Ishikawa (cell line): Measurements from ENCODE around the gene DCAF4.

Experiments used
- CEBPB ChIP-seq: IDR thresholded peaks from 2 replicates; pipeline ENCODE4 v1.6.1; 2012
- CREB1 ChIP-seq: IDR thresholded peaks from 2 replicates; pipeline ENCODE4 v1.6.1; 2012; ENCODE audit warnings: low read depth
- EGR1 ChIP-seq: IDR thresholded peaks from 2 replicates; pipeline ENCODE4 v1.6.1; 2012
- EP300 ChIP-seq: IDR thresholded peaks from 2 replicates; pipeline ENCODE4 v1.6.1; 2012; ENCODE audit warnings: borderline replicate concordance
- FOXM1 ChIP-seq: IDR thresholded peaks from 2 replicates; pipeline ENCODE4 v1.6.1; 2012; ENCODE audit warnings: low read depth, borderline replicate concordance
- NFIC ChIP-seq: IDR thresholded peaks from 2 replicates; pipeline ENCODE4 v1.6.1; 2012
- RAD21 ChIP-seq: IDR thresholded peaks from 2 replicates; pipeline ENCODE4 v1.6.1; 2012; ENCODE audit warnings: low read depth
- TAF1 ChIP-seq: IDR thresholded peaks from 2 replicates; pipeline ENCODE4 v1.6.1; 2012; ENCODE audit warnings: low read depth, mild to moderate bottlenecking
- TCF12 ChIP-seq: IDR thresholded peaks from 2 replicates; pipeline ENCODE4 v1.6.1; 2012; ENCODE audit warnings: low read depth
- TEAD4 ChIP-seq: IDR thresholded peaks from 2 replicates; pipeline ENCODE4 v1.6.1; 2012
- YY1 ChIP-seq: IDR thresholded peaks from 2 replicates; pipeline ENCODE4 v1.6.1; 2012; ENCODE audit warnings: low read depth
- ZBTB7A ChIP-seq: IDR thresholded peaks from 2 replicates; pipeline ENCODE4 v1.6.1; 2012; ENCODE audit warnings: low read depth
- TF ChIP-seq, protein P1 (sequence below): IDR thresholded peaks from 2 replicates; pipeline ENCODE4 v1.6.1; 2012; ENCODE audit warnings: low read depth, mild to moderate bottlenecking
- TF ChIP-seq, protein P2 (sequence below): IDR thresholded peaks from 2 replicates; pipeline ENCODE4 v1.6.1; 2012
- TF ChIP-seq, protein P3 (sequence below): IDR thresholded peaks from 2 replicates; pipeline ENCODE4 v1.6.1; 2012

The DCAF4 gene

DNA sequence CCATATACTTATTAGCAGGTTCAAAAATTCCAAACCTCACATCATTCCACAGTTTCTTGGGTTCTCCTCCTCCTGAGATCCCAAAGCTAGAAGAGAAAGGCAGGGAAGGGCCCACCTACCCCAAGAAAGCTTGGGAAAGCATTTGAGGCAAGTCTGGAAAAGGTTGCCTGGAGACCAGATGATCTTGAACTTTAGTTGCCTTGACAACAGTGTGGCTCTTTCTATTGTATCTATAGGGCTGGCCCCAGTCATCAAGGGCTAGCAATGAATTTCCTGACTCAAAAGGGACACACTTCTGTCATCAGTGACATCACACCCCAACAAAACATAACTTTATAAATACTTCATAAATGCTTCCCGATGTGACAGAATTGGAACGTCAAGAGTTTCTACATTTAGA is 60.6 kb downstream of the DCAF4 start:
- no peak for TF ChIP-seq RAD21
- TF ChIP-seq NFIC = no peak
- no peak for TF ChIP-seq EGR1
- no peak for TF ChIP-seq FOXM1
- no peak for TF ChIP-seq CEBPB
- TF ChIP-seq, protein P1, sequence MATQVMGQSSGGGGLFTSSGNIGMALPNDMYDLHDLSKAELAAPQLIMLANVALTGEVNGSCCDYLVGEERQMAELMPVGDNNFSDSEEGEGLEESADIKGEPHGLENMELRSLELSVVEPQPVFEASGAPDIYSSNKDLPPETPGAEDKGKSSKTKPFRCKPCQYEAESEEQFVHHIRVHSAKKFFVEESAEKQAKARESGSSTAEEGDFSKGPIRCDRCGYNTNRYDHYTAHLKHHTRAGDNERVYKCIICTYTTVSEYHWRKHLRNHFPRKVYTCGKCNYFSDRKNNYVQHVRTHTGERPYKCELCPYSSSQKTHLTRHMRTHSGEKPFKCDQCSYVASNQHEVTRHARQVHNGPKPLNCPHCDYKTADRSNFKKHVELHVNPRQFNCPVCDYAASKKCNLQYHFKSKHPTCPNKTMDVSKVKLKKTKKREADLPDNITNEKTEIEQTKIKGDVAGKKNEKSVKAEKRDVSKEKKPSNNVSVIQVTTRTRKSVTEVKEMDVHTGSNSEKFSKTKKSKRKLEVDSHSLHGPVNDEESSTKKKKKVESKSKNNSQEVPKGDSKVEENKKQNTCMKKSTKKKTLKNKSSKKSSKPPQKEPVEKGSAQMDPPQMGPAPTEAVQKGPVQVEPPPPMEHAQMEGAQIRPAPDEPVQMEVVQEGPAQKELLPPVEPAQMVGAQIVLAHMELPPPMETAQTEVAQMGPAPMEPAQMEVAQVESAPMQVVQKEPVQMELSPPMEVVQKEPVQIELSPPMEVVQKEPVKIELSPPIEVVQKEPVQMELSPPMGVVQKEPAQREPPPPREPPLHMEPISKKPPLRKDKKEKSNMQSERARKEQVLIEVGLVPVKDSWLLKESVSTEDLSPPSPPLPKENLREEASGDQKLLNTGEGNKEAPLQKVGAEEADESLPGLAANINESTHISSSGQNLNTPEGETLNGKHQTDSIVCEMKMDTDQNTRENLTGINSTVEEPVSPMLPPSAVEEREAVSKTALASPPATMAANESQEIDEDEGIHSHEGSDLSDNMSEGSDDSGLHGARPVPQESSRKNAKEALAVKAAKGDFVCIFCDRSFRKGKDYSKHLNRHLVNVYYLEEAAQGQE = no peak
- TF ChIP-seq EP300 = no peak
- TF ChIP-seq TAF1 = no peak
- TF ChIP-seq, protein P2, sequence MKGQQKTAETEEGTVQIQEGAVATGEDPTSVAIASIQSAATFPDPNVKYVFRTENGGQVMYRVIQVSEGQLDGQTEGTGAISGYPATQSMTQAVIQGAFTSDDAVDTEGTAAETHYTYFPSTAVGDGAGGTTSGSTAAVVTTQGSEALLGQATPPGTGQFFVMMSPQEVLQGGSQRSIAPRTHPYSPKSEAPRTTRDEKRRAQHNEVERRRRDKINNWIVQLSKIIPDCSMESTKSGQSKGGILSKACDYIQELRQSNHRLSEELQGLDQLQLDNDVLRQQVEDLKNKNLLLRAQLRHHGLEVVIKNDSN = no peak
- no peak for TF ChIP-seq CREB1
- TF ChIP-seq TCF12 = no peak
- TF ChIP-seq YY1 = no peak

DNA sequence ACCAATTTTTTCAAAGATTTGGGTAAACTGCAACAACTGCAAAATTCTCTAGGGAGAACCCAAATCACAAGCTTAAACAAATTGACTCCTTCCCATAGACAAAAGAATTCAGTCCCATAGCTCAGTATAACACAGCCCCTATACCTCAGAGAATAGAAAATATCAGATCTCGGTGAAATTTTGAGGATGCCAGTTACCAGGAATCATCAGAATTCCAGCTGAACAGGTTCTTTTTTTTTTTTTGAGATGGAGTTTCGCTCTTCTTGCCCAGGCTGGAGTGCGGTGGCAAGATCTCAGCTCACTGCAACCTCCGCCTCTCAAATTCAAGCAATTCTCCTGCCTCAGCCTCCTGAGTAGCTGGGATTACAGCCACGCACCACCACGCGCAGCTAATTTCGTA is 63.9 kb downstream of the DCAF4 start:
- TF ChIP-seq EP300 (no peak), TEAD4 (no peak), TAF1 (no peak), CREB1 (no peak), ZBTB7A (no peak), CEBPB (no peak), TCF12 (no peak), YY1 (no peak), RAD21 (no peak), EGR1 (no peak), FOXM1 (no peak), NFIC (no peak)
- TF ChIP-seq, protein P3, sequence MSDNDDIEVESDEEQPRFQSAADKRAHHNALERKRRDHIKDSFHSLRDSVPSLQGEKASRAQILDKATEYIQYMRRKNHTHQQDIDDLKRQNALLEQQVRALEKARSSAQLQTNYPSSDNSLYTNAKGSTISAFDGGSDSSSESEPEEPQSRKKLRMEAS = no peak
- TF ChIP-seq, protein P2 = no peak
- TF ChIP-seq, protein P1 = no peak

- TF ChIP-seq, protein P3 = no peak
- TF ChIP-seq, protein P1 = peak; percentile 73
- TF ChIP-seq TEAD4 (no peak), CEBPB (no peak), EGR1 (no peak)
Measured at GRCh38 chr14:72996916-72997315, 70.7 kb downstream of the DCAF4 start.

DNA sequence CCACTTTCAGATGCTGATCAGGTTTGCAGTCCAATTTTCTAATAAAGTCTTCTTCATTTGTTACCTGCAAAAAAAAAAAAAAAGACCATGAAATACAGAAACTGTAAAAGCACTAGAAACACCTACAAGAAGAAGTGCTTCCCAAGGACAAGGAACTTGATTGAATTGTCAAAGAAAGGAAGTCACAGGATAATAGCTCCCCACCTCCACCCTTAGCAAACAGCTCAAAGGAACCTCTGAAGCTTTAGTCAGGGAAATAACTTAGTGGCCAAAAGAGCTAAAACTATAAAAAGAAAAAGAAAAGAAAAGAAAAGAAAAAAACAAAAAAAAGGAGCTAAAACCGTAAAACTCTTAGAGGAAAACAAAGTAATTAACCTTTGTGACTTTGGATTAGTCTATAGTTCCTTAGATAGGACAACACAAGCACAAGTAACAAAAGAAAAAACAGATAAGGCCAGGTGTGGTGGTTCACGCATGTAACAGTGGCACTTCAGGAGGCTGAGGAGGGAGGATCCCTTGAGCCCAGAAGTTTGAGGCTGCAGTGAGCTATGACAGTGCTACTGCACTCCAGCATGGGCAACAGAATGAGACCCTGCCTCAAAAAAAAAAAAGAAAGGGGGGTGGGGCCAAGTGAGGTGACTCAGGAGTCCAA is 72.1 kb downstream of the DCAF4 start:
- TF ChIP-seq CREB1 (no peak), YY1 (no peak), TCF12 (no peak), TAF1 (no peak), NFIC (no peak), FOXM1 (no peak), TEAD4 (no peak), EP300 (no peak), RAD21 (no peak), CEBPB (no peak), EGR1 (no peak)
- TF ChIP-seq, protein P2 = no peak
- TF ChIP-seq, protein P3 = no peak
- TF ChIP-seq, protein P1 = no peak
